HG03175 (cell line): ENCODE results near the gene NXPH4.

Source experiments
- ATAC-seq: cut with Tn5 transposase; IDR thresholded peaks from one replicate; pipeline ENCODE4 v1.9.1; 2021; ENCODE audit warnings: mild to moderate bottlenecking, moderate library complexity; ENCODE audit not compliant: unreplicated experiment

NXPH4 gene

GRCh38 chr12:57216014-57216911 lies at the start of gene NXPH4:
NXPH4 (plus strand) TSS chr12:57216794; CDS start chr12:57216970, 176 bp downstream.
- ATAC-seq, result no peak

- ATAC-seq, result no peak
Observed at GRCh38 chr12:57166971-57167371, 49.6 kb upstream of the NXPH4 start.

GRCh38 chr12:57168058-57168457 lies 48.5 kb upstream of the NXPH4 start:
- no peak for ATAC-seq

GRCh38 chr12:57169046-57169795 lies 47.4 kb upstream of the NXPH4 start:
- no peak for ATAC-seq

GRCh38 chr12:57169969-57170368 lies 46.6 kb upstream of the NXPH4 start:
- ATAC-seq, result no peak

- ATAC-seq, result no peak
Observed at GRCh38 chr12:57170408-57170807, 46.2 kb upstream of the NXPH4 start.

- ATAC-seq, result no peak
Observed at GRCh38 chr12:57170927-57171326, 45.7 kb upstream of the NXPH4 start.

GRCh38 chr12:57171668-57172067 lies 44.9 kb upstream of the NXPH4 start:
- no peak for ATAC-seq

- ATAC-seq, result no peak
Observed at GRCh38 chr12:57173089-57173488, 43.5 kb upstream of the NXPH4 start.

- no peak for ATAC-seq
Observed at GRCh38 chr12:57173683-57174082, 42.9 kb upstream of the NXPH4 start.

GRCh38 chr12:57175428-57176138 lies 41.0 kb upstream of the NXPH4 start:
- ATAC-seq, result no peak

GRCh38 chr12:57176139-57176477 lies 40.5 kb upstream of the NXPH4 start:
- no peak for ATAC-seq

- no peak for ATAC-seq
Observed at GRCh38 chr12:57176846-57177245, 39.7 kb upstream of the NXPH4 start.

GRCh38 chr12:57177354-57177753 lies 39.2 kb upstream of the NXPH4 start:
- ATAC-seq, result no peak

GRCh38 chr12:57178213-57178612 lies 38.4 kb upstream of the NXPH4 start:
- no peak for ATAC-seq

- no peak for ATAC-seq
Observed at GRCh38 chr12:57179331-57180086, 37.1 kb upstream of the NXPH4 start.

GRCh38 chr12:57180321-57180989 lies 36.1 kb upstream of the NXPH4 start:
- ATAC-seq, result no peak

- no peak for ATAC-seq
Observed at GRCh38 chr12:57181072-57181471, 35.5 kb upstream of the NXPH4 start.

- ATAC-seq, result no peak
Observed at GRCh38 chr12:57181561-57182155, 34.9 kb upstream of the NXPH4 start.
